ENCODE measurements around the gene CD9. TPM values are rescaled to one million over a fixed set of nuclear protein-coding genes. Genes with fewer than 3 reads are reported as not detected.
A peak's percentile ranks its signal among the peaks of the same experiment; 100 is the strongest.

The CD9 gene
- total RNA-seq, 6 experiments from 2014 or later = 43.2 to 72.6 (median 46.4) TPM

GRCh38 chr12:6171409-6172015 is 28.7 kb upstream of the CD9 start:
- peaks cover 30% of the 10 kb centered on the region for H3K4me1 Mint-ChIP-seq (ENCODE audit: low read depth)
- no peak for TF ChIP-seq CTCF (IDR thresholded peaks at IDR 0.05)
- no peaks in the 10 kb centered on the region; the same call in 1 of the 2 replicates for H3K27me3 Mint-ChIP-seq (ENCODE audit: insufficient read depth)

GRCh38 chr12:6172086-6172485 is 28.1 kb upstream of the CD9 start:
- no peak for DNase-seq
- no peak overlapping the region for H3K27ac Mint-ChIP-seq
- no peak for TF ChIP-seq CTCF (IDR thresholded peaks at IDR 0.05)
- no peaks in the 10 kb centered on the region for H3K36me3 Mint-ChIP-seq (ENCODE audit: low read depth)
- no peak overlapping the region for H3K4me3 Mint-ChIP-seq
- H3K27me3 Mint-ChIP-seq (ENCODE audit: insufficient read depth) = no peaks in the 10 kb centered on the region; the same call in 1 of the 2 replicates
- H3K4me1 Mint-ChIP-seq (ENCODE audit: low read depth) = peaks cover 25% of the 10 kb centered on the region
- H3K9me3 Mint-ChIP-seq = no peaks in the 10 kb centered on the region

More at GRCh38 chr12:6171409-6172015, 28.7 kb upstream of the CD9 start:
- no peak overlapping the region for H3K4me3 Mint-ChIP-seq
- H3K9me3 Mint-ChIP-seq = no peaks in the 10 kb centered on the region
- no peak for DNase-seq
- H3K27ac Mint-ChIP-seq = no peak overlapping the region
- no peaks in the 10 kb centered on the region for H3K36me3 Mint-ChIP-seq (ENCODE audit: low read depth)

GRCh38 chr12:6172862-6173261 is 27.3 kb upstream of the CD9 start:
- Mint-ChIP-seq H3K9me3 (no peaks in the 10 kb centered on the region), H3K36me3 (ENCODE audit: low read depth) (no peaks in the 10 kb centered on the region), H3K27me3 (ENCODE audit: insufficient read depth) (no peaks in the 10 kb centered on the region; the same call in 1 of the 2 replicates), H3K4me1 (ENCODE audit: low read depth) (peaks cover 17% of the 10 kb centered on the region), H3K27ac (no peak overlapping the region), H3K4me3 (no peak overlapping the region)
- TF ChIP-seq CTCF (IDR thresholded peaks at IDR 0.05) = no peak
- no peak for DNase-seq

GRCh38 chr12:6177642-6178358 is 22.4 kb upstream of the CD9 start:
- H3K9me3 Mint-ChIP-seq = no peaks in the 10 kb centered on the region
- no peak overlapping the region for H3K4me3 Mint-ChIP-seq
- TF ChIP-seq CTCF (IDR thresholded peaks at IDR 0.05) = no peak
- DNase-seq = no peak
- no peaks in the 10 kb centered on the region for H3K27me3 Mint-ChIP-seq (ENCODE audit: insufficient read depth)
- no peak overlapping the region for H3K27ac Mint-ChIP-seq
- no peaks in the 10 kb centered on the region for H3K4me1 Mint-ChIP-seq (ENCODE audit: low read depth)
- no peaks in the 10 kb centered on the region for H3K36me3 Mint-ChIP-seq (ENCODE audit: low read depth)

GRCh38 chr12:6178981-6179761 is 21.0 kb upstream of the CD9 start:
- Mint-ChIP-seq H3K9me3 (no peaks in the 10 kb centered on the region), H3K27me3 (ENCODE audit: insufficient read depth) (no peaks in the 10 kb centered on the region), H3K4me3 (0 out of 2 replicates have a peak overlapping the region, but pooled peaks have one; percentile 42), H3K27ac (no peak overlapping the region), H3K36me3 (ENCODE audit: low read depth) (no peaks in the 10 kb centered on the region), H3K4me1 (ENCODE audit: low read depth) (no peaks in the 10 kb centered on the region; the same call in 1 of the 2 replicates)
- peak; percentile 66 for DNase-seq
- peak; percentile 64 for TF ChIP-seq CTCF (IDR thresholded peaks at IDR 0.05)
